Right hindlimb (tissue), 1 donor: Measurements from ENCODE around the gene ZNF407.

Source experiments
- DNase-seq: peaks from one replicate; pipeline ENCODE4 v3.0.0-alpha.2; 2018

The ZNF407 gene

DNA sequence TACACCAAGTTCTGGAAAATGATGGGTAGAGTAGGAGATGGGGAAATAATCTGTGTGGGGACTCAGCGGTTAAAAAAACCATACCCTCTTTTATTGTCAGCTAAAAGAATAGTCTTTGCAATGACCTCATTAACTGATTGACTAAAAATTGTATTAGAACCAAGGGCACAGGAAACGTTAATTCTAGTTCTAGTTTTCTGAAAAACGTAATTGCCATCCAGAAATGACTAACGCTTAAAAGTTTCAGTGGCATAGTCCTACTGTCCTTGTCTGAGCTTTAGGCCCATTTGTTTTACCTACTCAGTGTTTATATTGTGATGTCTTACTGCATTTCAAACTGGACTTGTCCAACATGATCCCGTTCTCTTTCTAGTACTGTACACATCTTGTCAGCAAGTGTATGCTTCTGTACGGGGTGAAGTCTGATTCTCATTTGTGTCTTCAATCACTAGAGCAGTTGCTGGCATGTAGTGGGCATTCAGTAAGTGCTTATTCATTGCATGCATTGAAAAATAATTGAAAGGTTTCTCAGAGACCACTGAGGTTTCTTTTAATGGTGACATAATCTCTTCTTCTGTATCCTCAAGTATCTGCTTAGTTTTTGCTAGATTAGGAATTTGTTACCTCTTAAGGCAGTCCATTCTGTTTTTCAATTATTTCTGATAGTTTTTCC lies 81.5 kb downstream of the ZNF407 start:
- DNase-seq: no peak

DNA sequence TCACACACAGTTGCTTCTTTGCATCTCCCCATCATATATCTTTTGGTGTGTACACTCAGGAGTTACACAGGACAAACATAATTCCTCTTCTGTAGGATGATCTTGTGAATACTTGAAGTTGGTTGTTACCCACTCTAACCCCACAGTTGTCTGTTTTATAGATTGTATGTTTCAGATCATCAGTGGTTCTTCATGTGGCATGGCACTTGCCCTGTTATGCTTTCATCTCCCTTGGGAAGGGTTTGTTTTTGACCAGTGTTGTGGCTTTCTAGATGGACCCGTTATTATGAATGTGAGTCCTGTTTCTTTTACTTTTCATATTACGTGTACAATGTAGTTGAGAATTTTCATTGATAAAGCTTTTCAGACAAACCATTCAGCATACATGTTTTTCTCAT lies 82.0 kb downstream of the ZNF407 start:
- no peak for DNase-seq

DNA sequence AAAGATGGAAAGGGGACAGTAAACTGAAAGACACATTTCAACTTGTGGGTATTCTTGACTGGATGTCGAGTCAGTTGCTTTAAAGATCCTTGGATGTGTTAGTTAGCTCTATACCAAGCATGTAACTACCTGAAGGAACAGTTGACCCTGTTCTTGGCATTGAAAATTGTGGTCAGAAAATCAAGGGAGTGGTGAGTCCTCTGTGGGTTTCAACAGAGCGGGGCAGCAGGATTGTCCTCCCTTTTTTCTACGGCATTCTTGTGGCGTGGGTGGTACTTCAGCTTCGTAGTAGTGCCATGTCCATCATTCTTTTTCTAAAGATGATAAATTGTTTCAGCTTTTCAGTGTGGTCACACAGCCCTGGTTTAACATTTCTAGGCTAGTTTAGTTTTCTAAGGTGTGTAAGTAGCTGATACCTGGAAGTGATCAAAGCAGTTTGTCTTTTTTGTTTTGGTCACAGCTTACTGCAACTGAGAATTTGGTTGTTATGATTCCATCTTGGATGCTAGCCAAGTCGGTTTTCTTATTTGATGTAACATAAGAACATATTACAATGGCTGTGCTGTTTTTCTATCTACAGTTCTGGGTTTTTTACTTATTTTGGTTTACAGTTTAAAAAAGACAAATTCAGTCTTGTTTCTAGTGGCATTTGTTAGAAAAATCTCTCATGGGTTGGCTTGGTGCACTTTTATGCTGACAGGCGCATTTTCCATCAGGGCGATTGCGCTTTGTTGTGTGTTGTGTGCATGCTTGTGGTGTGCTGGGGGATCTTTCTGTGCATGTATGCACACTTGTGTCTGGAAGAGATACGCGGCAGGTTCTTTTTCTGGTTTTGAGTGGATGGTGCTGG lies 84.7 kb downstream of the ZNF407 start:
- DNase-seq: no peak

DNA sequence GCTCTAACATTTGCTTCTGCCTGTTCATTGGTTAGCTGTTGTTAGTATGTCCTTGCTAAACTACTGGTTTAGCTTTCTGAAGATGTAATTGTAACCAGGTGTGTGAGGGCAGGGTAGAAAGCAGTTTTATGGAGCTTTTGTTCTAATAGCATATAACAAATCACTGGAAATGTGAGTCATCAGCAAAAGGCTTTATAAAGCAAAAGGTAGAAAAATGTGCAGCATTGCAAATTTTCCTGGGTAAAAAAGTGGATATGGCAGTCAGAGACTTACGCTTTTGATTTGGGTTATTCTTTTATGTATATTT lies 85.3 kb downstream of the ZNF407 start:
- DNase-seq: no peak

DNA sequence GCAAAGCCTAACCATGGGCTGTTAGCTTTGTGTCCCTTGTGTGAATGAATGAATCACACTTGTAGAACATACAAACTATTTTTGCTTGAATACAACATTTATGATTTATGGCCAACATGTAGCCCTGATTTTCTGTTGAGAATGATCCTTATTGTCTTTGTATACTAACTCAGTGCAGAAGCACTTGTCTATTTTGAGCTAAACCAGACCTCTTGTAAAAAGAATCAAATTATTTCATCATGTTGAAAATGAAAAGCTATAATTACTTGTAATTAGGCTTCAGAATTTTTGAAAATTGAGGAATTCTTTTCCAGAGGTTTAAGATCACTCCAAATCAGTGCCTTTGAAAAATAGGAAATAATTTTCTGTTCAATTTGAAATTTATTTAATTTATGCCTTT lies 85.9 kb downstream of the ZNF407 start:
- no peak for DNase-seq

DNA sequence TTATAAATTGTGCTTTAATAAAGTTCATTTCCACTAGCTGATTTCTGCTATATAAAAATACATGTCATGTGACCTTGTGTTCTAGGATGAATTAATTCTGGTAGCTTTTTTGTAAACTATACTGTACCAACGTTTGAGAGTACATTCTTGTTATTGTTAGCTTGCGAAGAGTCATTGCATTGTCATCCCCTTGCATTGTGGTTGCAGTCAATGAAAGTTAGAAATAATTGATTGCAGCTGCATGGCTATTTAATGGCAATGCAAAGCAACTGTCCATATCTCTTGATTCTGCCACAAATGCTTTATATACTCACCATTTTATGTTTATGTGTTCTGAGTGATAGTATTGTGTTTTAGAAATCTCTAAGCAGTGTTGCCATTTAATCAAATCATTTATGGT lies 91.6 kb downstream of the ZNF407 start:
- no peak for DNase-seq

DNA sequence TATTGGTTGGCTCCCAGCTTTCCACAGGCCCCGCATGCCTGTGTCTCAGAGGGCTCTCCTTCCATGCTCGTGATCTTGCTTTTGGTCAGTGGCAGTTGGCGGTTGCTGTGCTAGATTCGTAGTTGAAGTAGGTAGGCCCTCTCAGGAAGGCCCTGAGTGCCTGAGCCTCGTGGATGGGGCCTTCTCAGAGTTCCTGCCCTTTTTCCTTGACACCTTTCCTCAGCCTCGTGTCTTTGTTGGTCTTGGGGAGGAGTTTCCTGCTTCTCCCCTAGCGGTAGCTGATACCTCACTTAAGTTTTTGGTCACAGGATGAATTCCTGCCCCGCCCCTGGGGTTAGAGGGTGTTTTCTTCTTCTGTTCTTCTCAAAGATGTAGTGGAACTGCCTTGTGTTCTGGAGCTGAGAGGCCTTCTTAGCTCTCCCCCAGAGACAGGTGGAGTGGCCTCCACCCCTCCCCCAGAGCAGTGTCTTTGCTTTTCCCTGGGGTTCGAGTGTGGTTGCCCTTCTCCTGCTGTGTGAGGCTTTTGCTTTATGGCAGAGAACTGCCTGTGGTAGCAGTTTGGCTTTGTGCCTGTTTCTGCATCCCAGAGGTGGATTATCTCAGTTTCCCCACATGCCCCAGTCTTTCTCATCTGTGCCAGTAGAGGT lies 94.8 kb downstream of the ZNF407 start:
- DNase-seq: no peak

DNA sequence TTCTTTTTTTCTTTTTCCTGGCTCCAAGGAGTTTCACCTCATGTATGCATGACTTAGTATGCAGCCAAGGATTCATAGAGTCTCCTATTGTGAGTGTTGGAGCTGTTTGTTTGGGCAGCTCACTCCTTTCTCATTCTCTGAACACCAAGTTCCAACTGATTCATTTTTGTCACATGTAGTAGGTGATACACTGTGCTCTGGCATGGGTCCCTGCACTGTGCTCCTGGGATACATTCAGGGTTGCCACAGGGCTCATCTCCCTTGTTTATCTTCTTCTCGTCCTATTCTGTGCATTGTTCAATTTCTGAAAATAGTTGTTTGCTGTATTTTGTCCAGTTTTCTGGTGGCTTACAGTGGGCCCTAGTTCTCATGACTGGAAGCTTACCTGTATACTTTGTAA lies 96.8 kb downstream of the ZNF407 start:
- no peak for DNase-seq

DNA sequence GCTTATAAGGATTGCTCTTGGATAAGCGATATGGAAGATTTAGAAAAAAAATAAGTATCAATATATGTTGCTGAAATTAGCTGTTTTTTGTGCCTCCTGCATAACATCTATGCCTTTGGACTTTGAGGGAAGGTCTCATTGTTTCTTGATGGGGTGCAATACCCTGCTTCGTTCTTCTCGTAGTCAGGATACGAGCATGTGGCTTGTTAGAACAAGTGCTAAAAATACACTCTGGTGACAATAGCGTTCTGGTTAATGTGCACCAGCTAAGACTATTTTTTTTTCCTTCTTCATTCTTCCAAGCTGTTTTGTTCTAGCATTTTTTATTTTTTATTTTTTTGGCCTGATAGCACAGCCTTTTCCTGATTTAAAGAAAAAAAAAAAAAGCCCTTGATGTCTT lies 97.5 kb downstream of the ZNF407 start:
- no peak for DNase-seq

DNA sequence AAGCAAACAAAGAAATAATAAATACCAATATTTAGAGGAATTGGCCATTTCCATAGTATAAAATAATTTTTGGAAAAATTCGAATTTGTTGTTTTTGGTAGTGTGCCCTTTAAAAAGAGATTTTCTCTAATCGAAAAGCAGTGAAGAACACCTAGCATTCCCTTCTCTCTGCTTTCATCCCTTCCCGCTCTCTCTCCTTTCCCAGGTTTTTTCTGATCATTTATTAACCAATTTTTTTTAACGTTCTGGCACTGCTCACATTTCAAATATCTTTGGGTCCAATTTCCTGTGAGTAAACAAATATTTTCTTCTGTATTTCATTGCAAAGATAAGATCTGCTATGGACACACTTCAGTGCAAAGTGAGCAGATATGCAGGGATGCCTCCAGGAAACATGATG lies 101.2 kb downstream of the ZNF407 start:
- DNase-seq: no peak

DNA sequence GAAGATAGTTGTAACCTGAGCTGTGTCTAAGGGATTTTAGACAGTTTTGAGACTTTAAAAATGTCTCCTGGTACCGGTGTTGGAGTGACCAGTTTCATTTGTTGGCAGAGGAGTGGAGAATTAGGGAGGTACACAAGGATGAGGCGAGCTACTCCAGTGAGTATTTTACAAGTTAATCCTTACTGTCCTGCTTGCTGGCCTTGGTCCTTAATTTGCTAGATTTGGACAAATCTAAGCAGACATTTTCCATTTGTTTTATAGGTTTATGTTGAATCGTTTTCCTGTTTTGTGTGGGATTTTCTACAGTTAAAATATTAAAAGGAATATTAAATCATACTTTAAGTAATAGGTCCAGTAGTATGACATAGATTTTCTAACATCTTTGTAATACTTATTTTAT lies 101.8 kb downstream of the ZNF407 start:
- no peak for DNase-seq

DNA sequence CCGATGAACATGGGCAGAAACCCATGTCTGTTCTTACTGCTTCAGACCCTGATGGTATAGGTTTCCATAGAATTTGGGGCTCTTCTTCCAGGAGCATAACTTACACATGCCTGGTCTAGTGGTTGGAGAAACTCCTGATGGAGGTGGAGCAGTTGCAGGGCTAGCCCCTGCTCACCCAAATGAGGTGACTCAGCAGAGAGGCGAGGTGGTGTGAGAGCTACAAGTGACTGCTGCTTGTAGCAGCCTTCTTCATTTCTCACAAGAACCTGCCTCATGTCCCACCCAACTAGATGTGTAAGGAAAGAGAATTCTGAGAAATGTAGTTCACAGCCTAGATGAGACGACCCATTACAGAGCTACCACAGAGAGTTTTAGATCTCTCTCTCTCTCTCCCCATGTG lies 105.3 kb downstream of the ZNF407 start:
- DNase-seq: no peak

DNA sequence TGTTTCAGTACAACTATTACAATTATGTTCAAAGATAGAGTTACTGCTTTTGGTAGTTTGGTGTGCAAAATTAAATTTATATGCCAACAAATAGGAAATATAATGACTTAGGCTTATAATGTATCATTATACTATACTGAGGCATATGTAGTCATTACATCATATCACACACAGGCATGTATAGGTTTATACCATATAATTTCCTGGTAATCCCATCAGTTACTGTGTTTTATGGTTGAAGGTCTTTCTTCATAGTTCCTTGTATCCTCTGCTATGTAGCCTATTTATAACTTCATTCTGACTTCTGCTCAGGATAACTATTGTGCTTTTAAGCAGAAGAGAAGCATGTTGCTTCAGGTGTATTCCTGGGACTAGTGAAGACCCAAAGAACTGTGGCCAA lies 110.5 kb downstream of the ZNF407 start:
- no peak for DNase-seq

DNA sequence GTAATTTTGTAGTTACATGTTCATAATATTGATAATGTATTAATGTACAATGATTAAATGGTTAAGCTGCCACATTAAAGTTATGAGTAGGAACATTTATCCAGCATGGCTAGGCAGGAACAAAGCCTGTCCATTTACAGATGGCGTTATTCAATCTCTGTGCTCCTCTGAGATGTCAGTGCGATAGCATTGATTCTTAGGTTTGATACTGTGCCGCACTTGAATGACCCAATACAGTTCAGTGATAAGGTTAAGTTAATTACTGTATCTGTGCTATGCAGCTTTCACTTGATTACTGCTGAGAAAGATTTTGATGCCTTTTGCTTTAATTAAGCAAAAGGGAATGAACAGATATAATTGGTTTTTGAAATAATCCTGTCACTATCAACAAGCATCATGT lies 111.8 kb downstream of the ZNF407 start:
- no peak for DNase-seq

DNA sequence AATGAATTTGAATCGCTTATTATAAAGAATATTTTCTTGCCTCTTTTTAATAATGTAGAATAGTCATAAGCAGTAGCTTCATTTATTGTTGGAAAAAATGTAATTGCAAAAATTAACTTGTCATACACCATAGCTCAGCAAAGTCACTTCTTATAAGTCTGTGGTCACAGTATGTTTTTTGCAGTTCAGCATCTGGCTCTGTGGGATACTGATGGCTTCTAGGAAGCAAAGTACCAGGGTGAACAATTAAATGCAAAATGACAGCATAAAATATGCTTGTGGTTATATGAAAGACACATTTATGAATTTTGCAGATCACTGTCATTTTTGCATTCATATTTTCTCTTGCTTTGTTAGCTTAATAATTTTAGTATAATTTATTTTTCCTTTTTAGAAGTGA lies 116.5 kb downstream of the ZNF407 start:
- no peak for DNase-seq

DNA sequence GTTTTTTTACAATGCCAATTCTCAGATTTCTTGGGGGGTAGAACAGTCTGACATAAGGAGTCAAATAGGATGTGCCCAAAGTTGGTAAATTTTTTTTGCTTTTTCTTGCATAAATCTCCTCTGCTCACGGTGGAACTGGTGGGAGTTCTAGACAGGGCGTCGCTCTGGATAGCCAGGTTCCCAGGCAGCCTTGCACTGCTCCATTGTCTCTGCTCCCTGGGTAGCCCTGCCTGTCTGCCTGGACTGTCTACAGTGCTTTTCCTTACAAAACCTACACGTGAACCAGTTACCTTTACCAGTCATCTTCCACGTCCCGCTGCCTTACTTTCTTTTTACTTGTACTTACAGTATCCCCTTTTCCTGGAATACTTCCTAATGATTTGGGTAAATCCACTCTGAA lies 117.1 kb downstream of the ZNF407 start:
- no peak for DNase-seq

DNA sequence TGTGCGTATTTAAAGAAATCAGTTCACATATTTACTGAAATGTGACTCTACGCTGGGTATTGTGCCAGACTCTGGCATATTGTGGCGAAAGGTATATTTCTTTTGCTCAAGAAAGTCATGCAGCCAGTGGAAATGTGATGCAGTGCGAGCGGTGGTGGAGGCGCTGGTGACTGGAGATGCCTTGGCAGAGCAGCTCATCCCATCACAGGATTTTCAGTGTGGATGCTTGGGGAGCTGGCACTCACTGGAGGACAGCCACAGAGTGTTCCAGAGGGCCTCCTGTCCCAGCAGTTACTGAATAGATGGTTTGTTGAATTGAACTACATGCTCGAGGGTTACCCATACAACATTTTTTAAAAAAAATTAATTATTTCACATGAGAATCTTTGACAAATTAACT lies 117.6 kb downstream of the ZNF407 start:
- no peak for DNase-seq

DNA sequence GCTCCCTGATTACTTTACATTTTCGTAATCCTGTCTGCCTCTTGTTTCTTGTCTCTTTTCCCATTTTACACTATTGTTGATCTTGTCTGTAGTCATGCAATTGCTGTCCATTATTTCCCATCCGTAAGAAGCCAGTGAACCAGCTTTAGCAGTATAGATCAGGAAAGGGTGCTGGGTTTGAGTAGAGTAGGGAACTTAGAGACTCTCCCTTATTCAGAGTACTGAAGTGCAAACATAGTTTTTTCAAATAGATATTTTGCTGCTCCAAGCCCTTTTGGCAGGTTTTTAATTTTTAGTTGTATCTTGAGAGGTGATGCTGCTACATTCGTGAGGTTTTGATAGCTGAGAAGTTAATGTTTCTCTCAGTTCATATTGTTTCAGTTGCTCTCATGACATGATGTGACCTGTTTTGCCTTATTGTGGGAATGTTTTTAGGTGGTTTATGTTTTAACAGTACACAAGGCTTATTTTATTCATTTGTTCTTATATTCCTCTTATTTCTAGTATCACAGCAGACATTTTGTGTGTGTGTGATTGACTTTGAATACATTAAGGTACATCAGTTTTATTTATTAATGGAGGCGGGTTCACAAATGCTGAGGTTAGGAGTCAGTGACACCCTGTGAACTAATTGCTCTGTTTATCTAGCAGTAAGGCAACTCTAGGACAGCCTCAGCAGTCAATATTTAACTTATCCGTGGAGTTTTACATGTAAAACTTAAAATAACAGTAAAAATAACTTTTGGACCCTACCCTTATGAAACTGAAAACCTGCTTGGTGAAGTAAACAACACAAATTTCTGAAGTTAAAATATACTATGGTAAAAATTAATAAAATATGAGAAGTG lies 118.4 kb downstream of the ZNF407 start:
- DNase-seq: no peak

DNA sequence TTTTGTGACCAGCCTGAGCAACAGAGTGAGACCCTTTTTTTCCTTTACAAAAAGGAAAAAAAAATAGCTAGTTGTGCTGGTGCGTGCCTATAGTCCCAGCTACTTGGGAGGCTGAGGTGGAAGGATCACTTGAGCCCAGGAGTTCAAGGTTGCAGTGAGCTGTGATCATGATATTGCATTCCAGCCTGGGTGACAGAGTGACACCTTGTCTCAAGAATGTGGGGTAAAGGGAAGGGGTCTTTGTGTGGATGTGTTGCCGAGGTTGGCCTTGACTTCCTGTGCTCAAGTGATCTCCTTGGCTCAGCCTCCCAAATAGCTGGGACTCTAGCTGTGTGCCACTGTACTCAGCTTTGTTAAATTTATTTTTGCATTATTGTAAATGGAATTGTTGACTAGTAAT lies 120.6 kb downstream of the ZNF407 start:
- no peak for DNase-seq

DNA sequence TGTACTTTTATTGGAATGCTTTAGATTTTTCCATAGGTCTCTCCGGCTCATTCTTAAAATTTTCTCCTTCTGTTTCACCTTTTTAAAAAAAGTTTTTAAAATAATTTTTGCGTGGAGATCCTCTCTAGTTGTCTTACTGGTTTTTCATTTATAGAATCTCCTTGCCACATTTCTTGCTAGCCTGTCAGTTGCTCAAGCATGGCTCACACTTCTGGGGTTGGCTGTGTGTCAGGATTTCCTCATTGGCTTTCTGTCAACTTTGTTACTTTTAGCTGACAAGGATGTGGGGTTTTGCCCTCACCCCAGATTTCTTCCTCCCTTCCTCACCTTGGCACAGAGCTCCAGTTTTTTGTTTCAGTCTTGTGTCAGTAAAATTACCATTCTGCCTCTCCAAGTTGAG lies 124.6 kb downstream of the ZNF407 start:
- DNase-seq: no peak

DNA sequence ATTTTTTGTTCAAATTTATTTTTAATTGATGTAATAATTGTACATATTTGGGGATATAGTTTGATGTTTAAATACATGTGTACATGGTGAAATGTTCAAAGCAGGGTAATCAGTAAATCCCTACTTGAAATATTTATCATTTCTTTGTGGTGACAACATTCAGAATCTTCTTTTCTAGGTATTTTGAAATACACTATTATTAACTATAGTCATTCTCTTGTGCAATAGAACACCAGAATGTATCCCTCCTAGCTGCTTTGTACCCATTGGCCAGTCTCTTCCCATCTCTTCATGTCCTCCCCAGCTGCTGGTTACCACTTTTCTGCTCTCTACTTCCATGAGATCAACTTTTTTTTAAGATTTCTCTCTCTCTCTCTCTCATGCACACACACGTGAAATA lies 126.5 kb downstream of the ZNF407 start:
- no peak for DNase-seq

DNA sequence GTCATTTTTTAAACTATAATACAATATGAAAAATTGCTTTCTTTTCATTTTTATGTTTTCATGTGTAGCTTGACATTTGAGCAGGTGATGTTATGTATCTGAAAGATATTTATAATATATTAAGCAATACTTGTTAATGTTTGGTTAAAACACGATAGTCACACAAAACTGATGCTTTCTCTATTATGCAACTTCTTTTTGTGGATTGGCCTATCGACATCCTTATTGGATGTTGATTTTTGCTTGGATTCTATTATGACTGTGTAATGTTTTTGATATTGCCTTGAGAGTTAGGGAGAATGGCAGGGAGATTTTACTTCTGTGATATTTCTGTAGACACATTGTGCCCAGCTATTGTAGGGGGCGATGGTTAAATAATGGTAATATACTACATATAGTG lies 128.0 kb downstream of the ZNF407 start:
- DNase-seq: no peak

DNA sequence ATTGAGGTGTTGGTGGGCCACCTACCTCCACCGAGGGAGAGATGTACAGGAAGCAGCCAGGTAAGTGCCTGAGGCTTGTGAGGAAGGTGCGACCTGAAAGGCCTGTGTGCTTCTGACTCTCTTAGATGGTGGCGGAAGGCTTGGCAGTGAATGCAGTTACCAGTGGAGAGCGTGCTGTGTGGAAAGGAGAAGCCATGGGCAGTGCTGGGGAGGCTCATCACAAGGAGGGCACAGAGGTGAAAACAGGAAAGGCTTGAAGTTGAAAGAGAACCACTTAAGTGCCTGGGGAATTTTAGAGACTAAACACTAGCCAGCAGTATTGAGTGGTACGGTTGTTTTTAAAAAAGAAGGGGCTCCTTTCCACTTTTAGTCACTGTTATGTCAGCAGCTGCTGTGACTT lies 130.9 kb downstream of the ZNF407 start:
- DNase-seq: no peak

DNA sequence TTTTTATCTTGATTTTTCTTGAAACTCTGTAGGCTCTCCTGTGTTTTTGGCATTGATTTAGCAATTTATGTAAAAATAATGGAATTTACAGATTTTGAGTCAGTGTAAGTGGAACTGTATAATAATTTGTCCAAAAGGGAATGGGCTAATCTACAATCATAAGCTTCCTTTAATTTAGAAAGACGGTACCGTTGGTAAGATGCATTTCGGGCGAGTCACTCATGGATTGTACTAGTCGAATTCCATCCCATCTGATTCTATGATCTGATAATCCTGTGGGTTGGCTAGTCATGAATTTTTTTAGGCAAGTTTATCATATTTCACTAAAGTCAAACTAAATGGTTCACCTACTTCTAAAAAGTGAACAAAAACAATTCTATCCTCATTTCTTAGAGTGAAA lies 133.4 kb downstream of the ZNF407 start:
- no peak for DNase-seq
